Panc1 (cell line): ENCODE data around the gene PLEKHA1. TPM values are rescaled to one million over a fixed set of nuclear protein-coding genes. Genes with fewer than 3 reads are reported as not detected.

Experiments used
- ATAC-seq: fragments of 200-7000 bp; cut with Tn5 transposase; 2 replicates; pipeline ENCODE4 v1.9.1; 2020; ENCODE audit warnings: mild to moderate bottlenecking, moderate library complexity
- BruUV-seq: library from RNA; stranded (reverse); fragments of 400-500 nt; replicated peaks from 2 replicates; lab custom pipeline; 2021; lab: Mats Ljungman, UMichigan
- CTCF ChIA-PET: fragments of 300-600 bp; sonication (Branson Sonifier 250); formaldehyde crosslinking; loops from one replicate; lab custom pipeline; 2022; ENCODE audit warnings: antibody characterized with exemption; lab: Charles Lee
- POLR2A ChIA-PET: fragments of 300-600 bp; sonication (Branson Sonifier 250); formaldehyde crosslinking; loops from one replicate; lab custom pipeline; 2022; ENCODE audit warnings: antibody characterized with exemption; lab: Charles Lee
- DNase-seq: peaks from one replicate; pipeline ENCODE4 v3.0.0-alpha.2; 2010; ENCODE audit warnings: low read depth, low spot score
- H3K27ac ChIP-seq: 2 replicates; pipeline ENCODE4 v1.5.1; 2011; ENCODE audit warnings: mild to moderate bottlenecking, low read length, inconsistent platforms
- H3K27me3 ChIP-seq: fragments of 200-500 bp; sonication (Bioruptor generic); 2 replicates; pipeline ENCODE4 v1.6.0; 2014; ENCODE audit warnings: low read length, inconsistent platforms; ENCODE audit not compliant: control insufficient read depth, insufficient read depth
- H3K36me3 ChIP-seq: fragments of 200-500 bp; sonication (Bioruptor generic); 2 replicates; pipeline ENCODE4 v1.5.1; 2014; ENCODE audit warnings: inconsistent platforms, mild to moderate bottlenecking, low read length, moderate library complexity; ENCODE audit not compliant: control insufficient read depth, insufficient read depth
- H3K4me1 ChIP-seq: 2 replicates; pipeline ENCODE4 v1.5.1; 2011; ENCODE audit warnings: inconsistent platforms, mild to moderate bottlenecking, low read length, moderate library complexity; ENCODE audit not compliant: control insufficient read depth, insufficient read depth
- H3K4me3 ChIP-seq, 2 experiments: 2 replicates each; pipeline ENCODE4 v1.5.1; 2011 to 2012; ENCODE audit warnings: low read depth in 2 of 2, low read length in 2 of 2, mild to moderate bottlenecking in 2 of 2, inconsistent platforms in 1 of 2, moderate library complexity in 1 of 2
- H3K9me3 ChIP-seq: fragments of 200-500 bp; sonication (Bioruptor generic); 2 replicates; pipeline ENCODE4 v1.5.1; 2014; ENCODE audit warnings: low read depth, mild to moderate bottlenecking, inconsistent platforms, low read length, moderate library complexity; ENCODE audit not compliant: control insufficient read depth, insufficient read depth
- CTCF ChIP-seq: fragments of 450-650 bp; IDR thresholded peaks from 2 replicates; pipeline ENCODE4 v1.5.1; 2017; ENCODE audit warnings: mild to moderate bottlenecking
- POLR2AphosphoS5 ChIP-seq: IDR thresholded peaks from 2 replicates; pipeline ENCODE4 v1.6.1; 2012; ENCODE audit warnings: mild to moderate bottlenecking, low read depth, low read length, moderate library complexity
- SIN3A ChIP-seq: IDR thresholded peaks from 2 replicates; pipeline ENCODE4 v1.6.1; 2012; ENCODE audit warnings: low read depth, mild to moderate bottlenecking, low read length, moderate library complexity, borderline replicate concordance; ENCODE audit not compliant: insufficient read depth
- TCF7L2 ChIP-seq: IDR thresholded peaks from 2 replicates; pipeline ENCODE4 v1.6.1; 2011; ENCODE audit warnings: mild to moderate bottlenecking, low read depth, low read length, inconsistent platforms
- in situ Hi-C: cut with HindIII; loops from 2 replicates; pipeline ENCODE4 v1.10.0; 2016; ENCODE audit warnings: low sequenced_read_pairs, low pct_unique_long_range_greater_than_20kb
- intact Hi-C: fragments of 100-400 bp; cut with micrococcal nuclease; formaldehyde crosslinking; loops from one replicate; pipeline ENCODE4 v1.10.0; 2022; ENCODE audit not compliant: unreplicated experiment
- total RNA-seq: library from RNA; stranded (reverse); gene quantifications from one replicate; pipeline ENCODE4 v1.2.1, GENCODE V29; 2021; ENCODE audit not compliant: unreplicated experiment
- TF ChIP-seq, protein P1 (sequence below), 2 experiments: IDR thresholded peaks; 2 replicates each; pipeline ENCODE4 v1.6.1; 2011 to 2012; ENCODE audit warnings: low read depth in 2 of 2, control low read depth in 1 of 2, low read length in 1 of 2, mild to moderate bottlenecking in 1 of 2, moderate library complexity in 1 of 2; ENCODE audit not compliant: insufficient read depth in 1 of 2

Gene PLEKHA1
- total RNA-seq, 1 experiment from 2014 or later = 95.5 TPM

DNA sequence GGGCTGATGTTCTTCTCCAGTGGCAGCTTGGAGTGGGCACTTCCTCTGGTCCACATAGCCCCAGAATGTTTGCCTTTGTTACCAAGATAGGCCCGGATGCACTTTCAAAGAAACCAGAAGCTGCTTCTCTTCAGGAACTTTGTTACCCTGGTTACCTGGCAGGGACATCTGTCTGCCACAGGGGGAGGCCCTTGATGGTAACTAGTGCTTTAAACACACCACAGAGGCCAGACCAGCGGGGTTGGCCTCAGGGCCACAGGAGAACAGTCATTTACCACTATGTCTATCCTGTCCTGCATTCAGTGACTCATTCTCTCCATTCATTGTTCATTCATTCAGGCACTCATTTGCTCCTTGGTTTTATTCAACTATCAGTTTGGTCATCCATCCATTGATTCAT is 11.9 kb upstream of the PLEKHA1 start:
- POLR2A ChIA-PET = no interaction called here
- TF ChIP-seq TCF7L2 (no peak), CTCF (no peak), POLR2AphosphoS5 (no peak), SIN3A (no peak)
- TF ChIP-seq, protein P1, sequence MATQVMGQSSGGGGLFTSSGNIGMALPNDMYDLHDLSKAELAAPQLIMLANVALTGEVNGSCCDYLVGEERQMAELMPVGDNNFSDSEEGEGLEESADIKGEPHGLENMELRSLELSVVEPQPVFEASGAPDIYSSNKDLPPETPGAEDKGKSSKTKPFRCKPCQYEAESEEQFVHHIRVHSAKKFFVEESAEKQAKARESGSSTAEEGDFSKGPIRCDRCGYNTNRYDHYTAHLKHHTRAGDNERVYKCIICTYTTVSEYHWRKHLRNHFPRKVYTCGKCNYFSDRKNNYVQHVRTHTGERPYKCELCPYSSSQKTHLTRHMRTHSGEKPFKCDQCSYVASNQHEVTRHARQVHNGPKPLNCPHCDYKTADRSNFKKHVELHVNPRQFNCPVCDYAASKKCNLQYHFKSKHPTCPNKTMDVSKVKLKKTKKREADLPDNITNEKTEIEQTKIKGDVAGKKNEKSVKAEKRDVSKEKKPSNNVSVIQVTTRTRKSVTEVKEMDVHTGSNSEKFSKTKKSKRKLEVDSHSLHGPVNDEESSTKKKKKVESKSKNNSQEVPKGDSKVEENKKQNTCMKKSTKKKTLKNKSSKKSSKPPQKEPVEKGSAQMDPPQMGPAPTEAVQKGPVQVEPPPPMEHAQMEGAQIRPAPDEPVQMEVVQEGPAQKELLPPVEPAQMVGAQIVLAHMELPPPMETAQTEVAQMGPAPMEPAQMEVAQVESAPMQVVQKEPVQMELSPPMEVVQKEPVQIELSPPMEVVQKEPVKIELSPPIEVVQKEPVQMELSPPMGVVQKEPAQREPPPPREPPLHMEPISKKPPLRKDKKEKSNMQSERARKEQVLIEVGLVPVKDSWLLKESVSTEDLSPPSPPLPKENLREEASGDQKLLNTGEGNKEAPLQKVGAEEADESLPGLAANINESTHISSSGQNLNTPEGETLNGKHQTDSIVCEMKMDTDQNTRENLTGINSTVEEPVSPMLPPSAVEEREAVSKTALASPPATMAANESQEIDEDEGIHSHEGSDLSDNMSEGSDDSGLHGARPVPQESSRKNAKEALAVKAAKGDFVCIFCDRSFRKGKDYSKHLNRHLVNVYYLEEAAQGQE (IDR thresholded peaks at IDR 0.05; ENCODE audit: insufficient read depth in 1 of 2, low read depth in 2 of 2, low read length in 1 of 2) = no peak
- no peak for ATAC-seq

GRCh38 chr10:122363311-122363710 is 11.2 kb upstream of the PLEKHA1 start:
- in situ Hi-C loops (no loop called here), intact Hi-C loops (no loop called here)
- Histone ChIP-seq H3K27me3 (no peaks in the 10 kb centered on the region), H3K27ac (no peak overlapping the region), H3K9me3 (no peaks in the 10 kb centered on the region), H3K36me3 (no peaks in the 10 kb centered on the region), H3K4me3 (no peak overlapping the region), H3K4me1 (no peaks in the 10 kb centered on the region)
- ChIA-PET POLR2A (no interaction called here), CTCF (no interaction called here)
- TF ChIP-seq POLR2AphosphoS5 = no peak
- TF ChIP-seq, protein P1 (IDR thresholded peaks at IDR 0.05; ENCODE audit: insufficient read depth in 1 of 2, low read depth in 2 of 2, low read length in 1 of 2) = no peak
- TF ChIP-seq TCF7L2 = no peak
- TF ChIP-seq SIN3A = no peak
- no peak for TF ChIP-seq CTCF
- no TSS peak for BruUV-seq
- no peak; the same call in 1 of the 2 replicates for ATAC-seq
- no peak for DNase-seq

More for the DNA sequence above, 11.9 kb upstream of the PLEKHA1 start:
- Histone ChIP-seq H3K4me1 (no peaks in the 10 kb centered on the region), H3K9me3 (no peaks in the 10 kb centered on the region), H3K27ac (no peak overlapping the region), H3K36me3 (no peaks in the 10 kb centered on the region), H3K4me3 (no peak overlapping the region), H3K27me3 (no peaks in the 10 kb centered on the region)
- DNase-seq = no peak
- CTCF ChIA-PET = no interaction called here
- in situ Hi-C loops = no loop called here
- BruUV-seq = no TSS peak
- intact Hi-C loops = no loop called here
